ENCODE results near the gene MICALL1.

The MICALL1 gene

GRCh38 chr22:37981282-37982011 lies 75.3 kb downstream of the MICALL1 start:
- no peak overlapping the region for H3K4me3 ChIP-seq (ENCODE audit: low read depth, low read length)
- POLR2A ChIA-PET: no interaction called here

GRCh38 chr22:37982151-37982785 lies 76.2 kb downstream of the MICALL1 start:
- POLR2A ChIA-PET: no interaction called here

More at GRCh38 chr22:37981282-37982011, 75.3 kb downstream of the MICALL1 start:
- DNase-seq (ENCODE audit: low read depth, low spot score): no peak
- CTCF ChIA-PET: no interaction called here
- TF ChIP-seq, protein P1, sequence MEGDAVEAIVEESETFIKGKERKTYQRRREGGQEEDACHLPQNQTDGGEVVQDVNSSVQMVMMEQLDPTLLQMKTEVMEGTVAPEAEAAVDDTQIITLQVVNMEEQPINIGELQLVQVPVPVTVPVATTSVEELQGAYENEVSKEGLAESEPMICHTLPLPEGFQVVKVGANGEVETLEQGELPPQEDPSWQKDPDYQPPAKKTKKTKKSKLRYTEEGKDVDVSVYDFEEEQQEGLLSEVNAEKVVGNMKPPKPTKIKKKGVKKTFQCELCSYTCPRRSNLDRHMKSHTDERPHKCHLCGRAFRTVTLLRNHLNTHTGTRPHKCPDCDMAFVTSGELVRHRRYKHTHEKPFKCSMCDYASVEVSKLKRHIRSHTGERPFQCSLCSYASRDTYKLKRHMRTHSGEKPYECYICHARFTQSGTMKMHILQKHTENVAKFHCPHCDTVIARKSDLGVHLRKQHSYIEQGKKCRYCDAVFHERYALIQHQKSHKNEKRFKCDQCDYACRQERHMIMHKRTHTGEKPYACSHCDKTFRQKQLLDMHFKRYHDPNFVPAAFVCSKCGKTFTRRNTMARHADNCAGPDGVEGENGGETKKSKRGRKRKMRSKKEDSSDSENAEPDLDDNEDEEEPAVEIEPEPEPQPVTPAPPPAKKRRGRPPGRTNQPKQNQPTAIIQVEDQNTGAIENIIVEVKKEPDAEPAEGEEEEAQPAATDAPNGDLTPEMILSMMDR (IDR thresholded peaks at IDR 0.05; ENCODE audit: insufficient read depth, low read length, missing control alignments): no peak

DNA sequence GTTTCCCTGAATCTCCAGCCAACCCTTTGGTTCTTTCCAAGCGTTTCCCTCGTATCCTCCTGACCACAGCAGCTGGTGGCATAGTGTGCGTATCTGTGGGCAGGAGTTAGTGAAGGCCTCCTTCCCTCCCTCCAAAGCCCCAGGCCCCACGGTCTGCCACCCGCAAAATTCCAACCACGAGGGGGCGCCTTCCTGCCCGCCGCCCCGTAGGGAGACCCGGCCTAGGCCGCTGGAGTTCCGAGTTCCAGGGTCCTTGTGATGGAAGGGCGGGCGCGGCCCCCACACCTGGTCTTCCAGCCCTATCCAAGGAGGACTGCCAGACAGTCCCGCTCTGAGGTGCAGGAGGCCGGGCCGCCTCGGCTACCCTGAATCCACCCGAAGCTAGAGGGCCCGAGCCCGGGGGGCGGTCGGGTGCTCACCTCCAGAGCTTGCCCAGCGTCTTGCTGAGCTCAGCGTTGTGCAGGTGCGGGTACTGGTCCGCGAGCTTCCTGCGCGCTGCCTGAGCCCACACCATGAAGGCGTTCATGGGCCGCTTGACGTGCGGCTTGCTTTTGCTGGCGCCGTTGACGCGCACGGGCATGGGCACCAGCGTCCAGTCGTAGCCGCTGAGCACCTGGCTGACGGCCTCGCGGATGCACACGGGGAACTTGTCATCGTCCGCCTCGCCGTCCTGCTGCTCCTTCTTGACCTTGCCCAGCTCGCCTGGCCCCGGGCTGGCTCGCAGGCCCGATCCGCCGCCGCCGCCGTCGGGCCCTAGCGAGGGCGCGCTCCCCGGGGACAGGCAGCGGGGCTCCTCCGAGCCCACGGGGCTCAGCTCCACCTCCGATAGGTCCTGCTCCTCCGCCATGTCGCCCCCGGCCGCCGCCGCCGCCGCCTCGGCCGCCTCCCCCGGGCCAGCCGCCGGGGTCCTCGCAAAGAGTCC lies 77.1 kb downstream of the MICALL1 start:
- no peak overlapping the region for H3K4me3 ChIP-seq (ENCODE audit: low read depth, low read length)
- no peak for DNase-seq (ENCODE audit: low read depth, low spot score)
- ChIA-PET POLR2A (no interaction called here), CTCF (no interaction called here)
- TF ChIP-seq, protein P1 (IDR thresholded peaks at IDR 0.05; ENCODE audit: insufficient read depth, low read length, missing control alignments): peak; percentile 3

More at GRCh38 chr22:37982151-37982785, 76.2 kb downstream of the MICALL1 start:
- H3K4me3 ChIP-seq (ENCODE audit: low read depth, low read length): no peak overlapping the region
- CTCF ChIA-PET: no interaction called here
- DNase-seq (ENCODE audit: low read depth, low spot score): no peak
- TF ChIP-seq, protein P1 (IDR thresholded peaks at IDR 0.05; ENCODE audit: insufficient read depth, low read length, missing control alignments): no peak

DNA sequence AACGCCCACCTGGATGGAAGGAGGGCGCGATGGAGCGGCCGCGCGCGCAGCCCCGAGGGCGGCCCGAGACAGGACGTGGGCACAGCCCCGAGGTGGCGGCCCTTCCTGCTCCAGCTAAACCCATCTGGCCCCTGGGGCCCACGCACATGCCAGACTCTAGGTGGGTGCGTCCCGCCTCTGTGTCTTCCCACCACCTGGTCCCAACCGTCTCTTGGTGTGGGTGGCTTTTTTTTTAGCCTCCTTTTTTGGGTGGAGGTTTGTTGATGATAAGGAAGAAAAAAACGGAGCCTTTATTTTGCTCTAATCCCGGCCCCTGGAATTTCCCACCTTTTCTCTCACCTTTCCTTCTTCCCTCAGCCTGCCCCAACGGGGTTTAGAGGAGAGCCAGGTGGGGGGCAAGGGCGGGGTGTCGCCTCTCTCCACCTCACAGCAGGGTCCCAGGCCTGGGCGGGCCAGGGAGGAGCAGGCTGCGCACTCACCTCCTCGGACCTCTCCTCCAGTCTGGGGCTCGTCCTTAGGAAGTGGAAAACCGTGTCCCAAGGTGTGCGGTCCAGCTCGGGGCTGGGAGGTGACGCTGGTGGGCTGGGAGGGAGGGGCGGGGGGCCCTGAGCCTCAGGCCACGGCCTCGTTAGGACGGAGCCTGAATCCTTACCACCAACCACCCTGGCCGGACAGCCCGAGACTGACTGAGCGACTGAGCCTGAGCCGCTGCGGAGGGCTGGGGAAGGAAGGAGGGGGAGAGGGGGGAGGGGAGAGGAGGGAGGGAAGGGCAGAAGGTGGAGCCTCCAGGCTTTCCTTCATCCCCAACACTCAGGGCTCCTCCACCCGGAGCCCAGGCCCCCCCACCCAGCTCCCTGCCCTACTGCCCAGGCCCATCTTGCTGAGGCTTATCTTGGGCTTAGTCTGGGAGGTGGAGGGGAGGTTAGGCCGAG lies 78.0 kb downstream of the MICALL1 start, which contains the start of gene SOX10:
TSS of gene SOX10 (minus strand) at position 696 of the 932 bp plus-strand sequence. CDS start 771 bp downstream, outside the sequence.
- H3K4me3 ChIP-seq (ENCODE audit: low read depth, low read length): no peak within 1 kb of the TSS
- CTCF ChIA-PET: no interaction called here
- POLR2A ChIA-PET: no interaction called here
- TF ChIP-seq, protein P1 (IDR thresholded peaks at IDR 0.05; ENCODE audit: insufficient read depth, low read length, missing control alignments): no peak
- no peak for DNase-seq (ENCODE audit: low read depth, low spot score)

DNA sequence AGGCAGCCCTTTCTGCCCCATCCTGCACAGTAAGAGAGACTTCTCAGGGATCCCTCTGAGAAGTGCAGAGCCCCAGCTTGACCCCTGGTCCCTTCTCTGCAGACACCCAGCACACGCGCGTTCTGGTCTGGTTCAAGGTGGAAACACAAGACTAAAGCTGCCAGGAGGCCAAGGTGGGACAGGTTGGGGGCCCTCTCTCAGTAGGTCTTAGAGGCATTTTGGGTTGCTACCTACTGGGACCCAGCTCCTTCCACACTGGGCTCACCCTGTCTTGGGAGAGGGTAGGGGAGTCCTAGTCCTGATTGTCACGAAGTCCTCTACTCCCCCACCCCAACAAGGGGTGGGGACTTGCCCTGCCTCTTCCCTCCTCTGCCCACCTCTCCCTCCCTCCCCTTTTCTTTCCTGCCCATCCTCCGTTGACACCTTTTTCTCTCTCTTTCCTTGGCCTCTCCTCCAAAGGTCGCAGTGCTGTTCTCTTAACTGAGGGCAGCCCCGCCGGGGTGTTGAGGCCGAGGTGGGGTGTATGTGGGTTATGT lies 79.0 kb downstream of the MICALL1 start:
- TF ChIP-seq, protein P1 (IDR thresholded peaks at IDR 0.05; ENCODE audit: insufficient read depth, low read length, missing control alignments): no peak
- POLR2A ChIA-PET: interaction anchor here (0.6 kb wide), 1 partner anchor 700 kb away, joined by 6 read pairs; no protein-coding TSS in a partner anchor

More for the DNA sequence above, 79.0 kb downstream of the MICALL1 start:
- H3K4me3 ChIP-seq (ENCODE audit: low read depth, low read length): no peak overlapping the region
- CTCF ChIA-PET: no interaction called here
- DNase-seq (ENCODE audit: low read depth, low spot score): no peak

Measured in AG04449 (cell line).